Ishikawa (cell line): ENCODE measurements around the gene GSAP.
A peak's percentile ranks its signal among the peaks of the same experiment; 100 is the strongest.

Experiments
- CEBPB ChIP-seq: IDR thresholded peaks from 2 replicates; pipeline ENCODE4 v1.6.1; 2012
- CREB1 ChIP-seq: IDR thresholded peaks from 2 replicates; pipeline ENCODE4 v1.6.1; 2012; ENCODE audit warnings: low read depth
- EGR1 ChIP-seq: IDR thresholded peaks from 2 replicates; pipeline ENCODE4 v1.6.1; 2012
- EP300 ChIP-seq: IDR thresholded peaks from 2 replicates; pipeline ENCODE4 v1.6.1; 2012; ENCODE audit warnings: borderline replicate concordance
- FOXM1 ChIP-seq: IDR thresholded peaks from 2 replicates; pipeline ENCODE4 v1.6.1; 2012; ENCODE audit warnings: low read depth, borderline replicate concordance
- NFIC ChIP-seq: IDR thresholded peaks from 2 replicates; pipeline ENCODE4 v1.6.1; 2012
- RAD21 ChIP-seq: IDR thresholded peaks from 2 replicates; pipeline ENCODE4 v1.6.1; 2012; ENCODE audit warnings: low read depth
- REST ChIP-seq: IDR thresholded peaks from 2 replicates; pipeline ENCODE4 v1.6.1; 2012; ENCODE audit warnings: low read depth, mild to moderate bottlenecking
- TAF1 ChIP-seq: IDR thresholded peaks from 2 replicates; pipeline ENCODE4 v1.6.1; 2012; ENCODE audit warnings: low read depth, mild to moderate bottlenecking
- TCF12 ChIP-seq: IDR thresholded peaks from 2 replicates; pipeline ENCODE4 v1.6.1; 2012; ENCODE audit warnings: low read depth
- TEAD4 ChIP-seq: IDR thresholded peaks from 2 replicates; pipeline ENCODE4 v1.6.1; 2012
- YY1 ChIP-seq: IDR thresholded peaks from 2 replicates; pipeline ENCODE4 v1.6.1; 2012; ENCODE audit warnings: low read depth
- ZBTB7A ChIP-seq: IDR thresholded peaks from 2 replicates; pipeline ENCODE4 v1.6.1; 2012; ENCODE audit warnings: low read depth
- TF ChIP-seq, protein P1 (sequence below): IDR thresholded peaks from 2 replicates; pipeline ENCODE4 v1.6.1; 2012
- TF ChIP-seq, protein P2 (sequence below): IDR thresholded peaks from 2 replicates; pipeline ENCODE4 v1.6.1; 2012

The GSAP gene

DNA sequence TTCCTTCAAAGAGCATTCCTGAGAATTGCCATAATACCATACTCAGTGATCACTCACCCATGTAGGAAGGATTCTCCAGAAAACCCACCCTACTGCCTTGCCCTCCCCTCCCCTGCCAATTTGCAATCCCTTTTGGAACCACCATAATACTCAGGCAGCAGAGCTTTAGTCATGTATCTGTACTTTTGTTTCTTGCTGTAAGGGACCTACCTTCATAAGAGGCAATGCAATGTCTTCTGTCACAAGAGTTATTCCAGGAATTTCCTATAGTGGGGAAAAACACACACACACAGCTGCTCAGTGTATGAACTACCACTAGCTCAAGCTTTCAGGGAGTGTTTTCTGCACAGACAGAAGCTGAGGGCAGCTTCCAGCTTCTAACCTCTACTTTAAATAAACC is 67.0 kb downstream of the GSAP start:
- TF ChIP-seq TEAD4 (0 out of 2 replicates have a peak, but pooled peaks have one; percentile 7), TCF12 (no peak)

DNA sequence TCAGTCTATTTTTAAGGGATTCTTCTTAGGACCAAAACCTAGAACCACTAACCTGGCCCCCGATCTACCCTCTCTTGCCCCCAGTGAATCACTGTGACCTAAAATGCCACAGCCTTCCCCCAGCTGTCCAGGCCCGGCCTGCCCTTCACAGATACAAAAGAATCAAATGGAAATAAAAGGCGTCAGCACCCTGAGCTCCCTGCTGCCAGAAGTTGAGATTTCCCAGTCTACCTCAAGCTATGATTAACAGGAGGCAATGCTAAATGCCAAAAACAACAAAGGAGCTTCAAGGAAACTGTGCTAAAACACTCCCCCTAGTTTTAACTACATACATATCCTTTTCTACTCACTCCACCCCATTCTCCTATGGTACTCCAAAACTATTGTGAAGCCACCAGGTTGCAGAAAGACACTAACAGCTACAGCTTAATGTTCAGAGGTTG is 67.8 kb downstream of the GSAP start:
- peak; percentile 28; the same call in 1 of the 2 replicates for TF ChIP-seq NFIC
- no peak for TF ChIP-seq RAD21

- no peak for TF ChIP-seq TCF12
- no peak for TF ChIP-seq YY1
- TF ChIP-seq CEBPB, result no peak
- TF ChIP-seq, protein P1, sequence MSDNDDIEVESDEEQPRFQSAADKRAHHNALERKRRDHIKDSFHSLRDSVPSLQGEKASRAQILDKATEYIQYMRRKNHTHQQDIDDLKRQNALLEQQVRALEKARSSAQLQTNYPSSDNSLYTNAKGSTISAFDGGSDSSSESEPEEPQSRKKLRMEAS, result no peak
Measured at GRCh38 chr7:77346441-77346840, 69.7 kb downstream of the GSAP start.

GRCh38 chr7:77339726-77340125 is 76.4 kb downstream of the GSAP start:
- TF ChIP-seq, protein P2, sequence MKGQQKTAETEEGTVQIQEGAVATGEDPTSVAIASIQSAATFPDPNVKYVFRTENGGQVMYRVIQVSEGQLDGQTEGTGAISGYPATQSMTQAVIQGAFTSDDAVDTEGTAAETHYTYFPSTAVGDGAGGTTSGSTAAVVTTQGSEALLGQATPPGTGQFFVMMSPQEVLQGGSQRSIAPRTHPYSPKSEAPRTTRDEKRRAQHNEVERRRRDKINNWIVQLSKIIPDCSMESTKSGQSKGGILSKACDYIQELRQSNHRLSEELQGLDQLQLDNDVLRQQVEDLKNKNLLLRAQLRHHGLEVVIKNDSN, result no peak
- no peak for TF ChIP-seq TEAD4
- no peak for TF ChIP-seq RAD21
- no peak for TF ChIP-seq YY1
- no peak for TF ChIP-seq NFIC
- no peak for TF ChIP-seq TCF12
- TF ChIP-seq FOXM1, result no peak
- TF ChIP-seq REST, result no peak
- TF ChIP-seq ZBTB7A, result no peak
- TF ChIP-seq EGR1, result no peak
- no peak for TF ChIP-seq TAF1

DNA sequence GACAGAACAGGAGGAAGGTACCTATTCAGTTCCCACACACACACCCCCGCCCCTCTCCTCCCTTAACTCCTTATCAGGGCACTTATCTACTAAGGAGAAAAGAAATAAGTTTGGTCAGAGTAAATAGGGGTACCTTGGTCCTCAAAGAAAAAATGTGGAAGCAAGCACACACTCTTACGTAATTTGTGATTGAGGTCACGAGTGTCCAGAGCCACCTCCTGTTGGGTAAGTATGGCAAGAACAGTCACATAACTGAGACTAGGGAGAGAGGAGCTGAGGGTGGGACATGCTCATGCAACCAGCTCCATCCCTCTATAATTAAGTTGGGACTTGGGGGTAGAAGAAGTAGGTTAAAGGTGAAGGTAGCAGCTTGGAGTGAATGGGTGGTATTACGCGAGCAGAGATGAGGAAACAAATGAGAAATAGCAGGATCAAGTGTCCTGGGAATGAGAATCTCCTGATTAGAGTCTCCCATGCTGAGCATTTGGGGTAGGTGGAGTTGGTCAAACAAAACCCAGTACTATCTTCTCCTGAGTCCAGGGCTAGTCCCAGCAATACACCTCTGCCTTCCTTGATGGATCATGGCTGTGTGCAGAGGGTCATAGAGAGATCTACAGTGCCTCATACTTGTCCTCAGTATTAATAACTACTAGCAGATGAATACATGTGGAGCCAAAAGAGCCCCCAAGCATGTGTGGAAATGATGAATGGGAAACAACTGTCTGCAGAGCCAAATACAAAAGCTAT is 77.1 kb downstream of the GSAP start:
- TF ChIP-seq FOXM1, result no peak
- peak; percentile 68 for TF ChIP-seq CEBPB

DNA sequence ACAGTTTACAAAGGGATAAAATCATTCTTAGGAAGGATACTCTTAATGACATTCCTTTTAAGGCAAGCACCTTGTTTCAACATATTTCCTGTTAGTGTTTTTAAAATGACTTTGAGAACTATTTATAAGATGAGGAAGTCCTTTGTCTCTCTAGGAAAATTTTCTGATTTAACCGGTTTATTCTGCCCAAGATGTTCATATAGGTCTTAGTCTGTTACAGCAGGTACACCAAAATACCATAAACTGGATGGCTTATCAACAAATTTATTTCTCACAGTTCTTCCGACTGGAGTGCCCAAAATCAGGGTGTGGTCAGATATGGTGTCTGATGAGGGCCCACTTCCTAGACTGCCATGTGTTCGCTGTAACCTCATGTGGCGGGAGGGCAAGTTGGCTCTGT is 77.9 kb downstream of the GSAP start:
- TF ChIP-seq REST (no peak), CEBPB (no peak), NFIC (no peak), TEAD4 (no peak), YY1 (no peak), EGR1 (no peak), TCF12 (no peak), EP300 (no peak), CREB1 (no peak), RAD21 (no peak), ZBTB7A (no peak), TAF1 (no peak)
- TF ChIP-seq, protein P1, result no peak
- TF ChIP-seq, protein P2, result no peak

- TF ChIP-seq TAF1, result no peak
- no peak for TF ChIP-seq NFIC
- no peak for TF ChIP-seq TCF12
- TF ChIP-seq FOXM1, result no peak
Measured at GRCh38 chr7:77337456-77337990, 78.6 kb downstream of the GSAP start.
